Measurements from ENCODE around the gene TPM4.
"Not testable (repeated sequence)": the region's sequence is repeated elsewhere in the genome, so short reads cannot be mapped to it uniquely, and the experiment has no call there.

TPM4 gene

GRCh38 chr19:16076154-16076957 lies at the start of gene TPM4:
Gene TPM4, plus strand, starts transcription at chr19:16076495. Its CDS starts 71 bp downstream, at chr19:16076566.
- DNase-seq (ENCODE audit: low read depth in 2 of 2), result peak; percentile 60 to 86

- DNase-seq (ENCODE audit: low read depth in 2 of 2), result no peak
Observed at GRCh38 chr19:16026756-16027155, 49.5 kb upstream of the TPM4 start.

- no peak for DNase-seq (ENCODE audit: low read depth in 2 of 2)
Observed at GRCh38 chr19:16027528-16027927, 48.8 kb upstream of the TPM4 start.

- not testable (repeated sequence) for DNase-seq (ENCODE audit: low read depth in 2 of 2)
Observed at GRCh38 chr19:16030155-16030554, 46.1 kb upstream of the TPM4 start.

GRCh38 chr19:16030964-16031871 lies 45.1 kb upstream of the TPM4 start:
- no peak for DNase-seq (ENCODE audit: low read depth in 2 of 2)

GRCh38 chr19:16031872-16032200 lies 44.5 kb upstream of the TPM4 start:
- DNase-seq (ENCODE audit: low read depth in 2 of 2), result no peak

GRCh38 chr19:16032509-16033135 lies 43.7 kb upstream of the TPM4 start:
- no peak for DNase-seq (ENCODE audit: low read depth in 2 of 2)

- no peak for DNase-seq (ENCODE audit: low read depth in 2 of 2)
Observed at GRCh38 chr19:16033136-16033530, 43.2 kb upstream of the TPM4 start.

GRCh38 chr19:16033721-16034120 lies 42.6 kb upstream of the TPM4 start:
- DNase-seq (ENCODE audit: low read depth in 2 of 2), result no peak

GRCh38 chr19:16034180-16034579 lies 42.1 kb upstream of the TPM4 start:
- DNase-seq (ENCODE audit: low read depth in 2 of 2), result no peak

- DNase-seq (ENCODE audit: low read depth in 2 of 2), result no peak
Observed at GRCh38 chr19:16034958-16035560, 41.2 kb upstream of the TPM4 start.

GRCh38 chr19:16035601-16036297 lies 40.5 kb upstream of the TPM4 start:
- DNase-seq (ENCODE audit: low read depth in 2 of 2), result no peak

- no peak for DNase-seq (ENCODE audit: low read depth in 2 of 2)
Observed at GRCh38 chr19:16036397-16036925, 39.8 kb upstream of the TPM4 start.

GRCh38 chr19:16036941-16037340 lies 39.4 kb upstream of the TPM4 start:
- no peak for DNase-seq (ENCODE audit: low read depth in 2 of 2)

GRCh38 chr19:16037424-16038195 lies 38.7 kb upstream of the TPM4 start:
- DNase-seq (ENCODE audit: low read depth in 2 of 2), result no peak

- DNase-seq (ENCODE audit: low read depth in 2 of 2), result no peak
Observed at GRCh38 chr19:16038196-16038695, 38.0 kb upstream of the TPM4 start.

- DNase-seq (ENCODE audit: low read depth in 2 of 2), result no peak
Observed at GRCh38 chr19:16039081-16039480, 37.2 kb upstream of the TPM4 start.

GRCh38 chr19:16039545-16039944 lies 36.8 kb upstream of the TPM4 start:
- DNase-seq (ENCODE audit: low read depth in 2 of 2), result no peak

- no peak for DNase-seq (ENCODE audit: low read depth in 2 of 2)
Observed at GRCh38 chr19:16040642-16041041, 35.7 kb upstream of the TPM4 start.

Data from activated CD4-positive, alpha-beta T cell treated with anti-CD3 and anti-CD28 coated beads for 24 hours (primary cell).